D721Med (cell line): ENCODE data around the gene KRTAP12-4.
"Not testable (repeated sequence)": the region's sequence is repeated elsewhere in the genome, so short reads cannot be mapped to it uniquely, and the experiment has no call there.

Experiments
- DNase-seq: peaks from one replicate; pipeline ENCODE4 v3.0.0; 2011; ENCODE audit warnings: low spot score; ENCODE audit not compliant: insufficient read length
- FAIRE-seq: peaks from 2 replicates; lab custom pipeline; 2011; peaks lifted over from hg19 to GRCh38; lab: Jason Lieb, UNC
- CTCF ChIP-seq: IDR thresholded peaks from 2 replicates; pipeline ENCODE4 v1.5.1; 2012; ENCODE audit warnings: mild to moderate bottlenecking, control low read depth; ENCODE audit not compliant: insufficient read depth; ENCODE audit errors: missing control alignments

Gene KRTAP12-4

DNA sequence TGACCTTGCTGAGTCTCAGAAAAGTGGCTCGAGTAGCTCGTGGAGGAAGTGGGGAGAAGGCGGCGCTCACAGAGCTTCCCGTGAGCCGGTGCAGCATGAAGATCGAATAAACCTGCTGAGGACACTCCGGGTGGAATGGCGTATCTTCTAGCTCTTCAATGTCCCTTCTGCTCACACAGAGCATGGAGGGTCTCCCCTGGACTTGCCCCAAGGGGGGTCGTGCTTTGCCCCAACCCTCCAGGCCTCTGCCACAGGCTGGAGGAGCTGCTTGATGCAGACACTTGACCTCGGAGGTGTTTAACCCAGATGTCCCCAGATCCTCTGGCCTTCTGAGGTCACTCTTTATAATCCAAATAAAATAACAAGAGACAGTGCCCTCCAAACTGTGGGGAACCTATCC, 40.3 kb upstream of the KRTAP12-4 start:
- no peak for TF ChIP-seq CTCF
- FAIRE-seq, result no peak
- no peak for DNase-seq

GRCh38 chr21:44692798-44693512, 38.5 kb upstream of the KRTAP12-4 start:
- TF ChIP-seq CTCF, result no peak
- no peak for DNase-seq
- no peak for FAIRE-seq

- no peak for FAIRE-seq
- DNase-seq, result no peak
- no peak for TF ChIP-seq CTCF
These were observed 37.2 kb upstream of the KRTAP12-4 start for GRCh38 chr21:44691686-44692085.

DNA sequence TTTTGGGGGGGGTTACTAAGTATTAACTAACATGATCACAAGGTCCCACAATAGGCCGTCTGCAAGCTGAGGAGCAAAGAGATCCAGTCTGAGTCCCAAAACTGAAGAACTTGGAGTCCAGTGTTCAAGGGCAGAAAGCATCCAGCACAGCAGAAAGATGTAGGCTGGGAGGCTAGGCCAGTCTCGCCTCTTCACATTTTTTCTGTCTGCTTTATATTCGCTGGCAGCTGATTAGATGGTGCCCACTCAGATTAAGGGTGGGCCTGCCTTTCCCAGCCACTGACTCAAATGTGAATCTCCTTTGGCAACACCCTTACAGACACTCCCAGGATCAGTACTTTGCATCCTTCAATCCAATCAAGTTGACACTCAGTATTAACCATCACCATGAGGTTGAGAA, 35.3 kb upstream of the KRTAP12-4 start:
- not testable (repeated sequence) for FAIRE-seq

DNA sequence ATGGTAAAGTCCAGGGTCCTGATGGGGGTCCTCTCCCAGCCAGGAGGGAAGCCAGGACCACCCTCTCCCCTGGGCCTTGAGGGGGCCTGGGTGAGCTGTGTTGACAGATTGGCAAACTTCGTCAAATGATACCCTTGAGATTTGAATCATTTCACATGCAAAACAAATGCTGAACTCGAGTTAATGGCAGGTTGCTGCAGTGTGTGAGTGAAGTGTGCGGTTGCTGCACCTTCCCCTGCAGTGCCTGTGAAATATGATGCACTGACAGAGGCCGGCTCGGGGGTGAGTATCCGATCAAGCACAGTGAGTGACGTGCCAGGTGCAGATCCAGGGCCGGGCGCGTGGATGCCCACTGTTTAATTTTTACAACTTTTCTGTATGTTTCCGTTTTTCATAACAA, 33.2 kb upstream of the KRTAP12-4 start:
- no peak for FAIRE-seq
- TF ChIP-seq CTCF, result no peak
- no peak for DNase-seq

More for the DNA sequence above, 35.3 kb upstream of the KRTAP12-4 start:
- DNase-seq, result not testable (repeated sequence)

GRCh38 chr21:44686843-44687561, 32.5 kb upstream of the KRTAP12-4 start:
- TF ChIP-seq CTCF, result no peak
- FAIRE-seq (no peak), DNase-seq (no peak)

- no peak for TF ChIP-seq CTCF
- DNase-seq (no peak), FAIRE-seq (no peak)
These were observed 31.7 kb upstream of the KRTAP12-4 start for GRCh38 chr21:44686000-44686781.

DNA sequence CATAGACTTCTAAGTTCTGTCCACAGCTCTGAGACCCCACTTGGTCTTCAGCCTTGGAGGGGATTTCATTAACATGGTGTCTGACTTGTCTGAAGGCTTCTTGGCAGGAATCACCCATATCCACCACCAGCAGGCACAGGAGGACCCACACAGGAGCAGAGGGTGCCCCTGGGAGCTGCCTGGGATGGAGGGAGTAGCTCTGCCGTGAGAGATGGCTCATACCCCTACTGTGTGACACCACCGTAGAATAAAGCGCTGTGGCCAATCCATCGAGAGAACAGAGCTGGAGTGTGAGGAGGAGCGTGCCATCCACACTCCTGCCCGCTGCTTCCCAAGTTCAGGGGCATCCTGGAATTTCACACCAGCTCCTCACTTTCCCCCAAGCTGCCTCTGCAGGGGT, 30.6 kb upstream of the KRTAP12-4 start:
- not testable (repeated sequence) for DNase-seq, FAIRE-seq
